ENCODE data around the gene ANAPC2.

ANAPC2 gene

DNA sequence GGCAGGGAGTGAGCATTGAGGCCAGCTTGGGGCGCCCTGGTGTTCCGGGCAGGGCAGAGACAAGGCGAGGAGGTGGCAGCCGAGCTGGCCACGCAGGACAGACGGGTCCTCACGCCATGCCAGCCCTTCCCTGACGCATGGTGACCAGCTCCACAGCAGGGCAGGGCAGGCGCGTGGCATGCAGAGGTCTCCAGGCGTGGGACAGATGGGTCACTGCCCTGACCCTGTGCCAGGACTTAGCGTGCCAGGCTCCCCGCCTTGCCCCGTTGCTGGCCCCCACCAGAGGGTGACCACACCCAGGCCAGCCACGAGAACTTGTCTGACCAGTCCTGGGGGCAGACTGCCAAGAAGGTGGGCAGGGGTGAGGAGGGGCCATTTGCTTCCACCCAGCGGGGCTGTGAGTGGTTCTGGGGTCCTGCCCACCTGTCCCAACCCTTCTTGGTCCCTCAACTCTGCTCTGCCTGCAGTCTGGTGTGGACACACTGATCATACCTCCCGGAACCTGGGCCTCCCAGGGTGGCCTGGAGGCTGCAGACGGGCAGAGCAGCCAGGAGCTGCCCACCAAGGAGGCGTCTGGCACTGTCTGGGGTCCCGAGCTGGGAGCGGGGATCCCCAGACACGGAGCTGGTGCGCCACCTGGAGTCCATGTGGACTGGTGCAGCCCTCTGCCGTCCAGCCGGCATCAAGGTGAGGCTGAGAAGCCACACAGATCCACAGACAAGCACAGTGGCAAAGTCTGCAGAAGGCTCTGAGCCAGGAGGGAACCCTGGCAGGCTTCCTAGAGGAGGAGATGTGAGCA is 38.9 kb upstream of the ANAPC2 start, which contains the start of gene RNF224:
Gene RNF224, plus strand, starts transcription at position 449 of the 799 bp plus-strand sequence. CDS start 834 bp downstream, outside the sequence.
- peak; percentile 35 for DNase-seq (ENCODE audit: low read depth)

GRCh38 chr9:137226338-137227053 is 38.1 kb upstream of the ANAPC2 start:
- DNase-seq (ENCODE audit: low read depth) = no peak

DNA sequence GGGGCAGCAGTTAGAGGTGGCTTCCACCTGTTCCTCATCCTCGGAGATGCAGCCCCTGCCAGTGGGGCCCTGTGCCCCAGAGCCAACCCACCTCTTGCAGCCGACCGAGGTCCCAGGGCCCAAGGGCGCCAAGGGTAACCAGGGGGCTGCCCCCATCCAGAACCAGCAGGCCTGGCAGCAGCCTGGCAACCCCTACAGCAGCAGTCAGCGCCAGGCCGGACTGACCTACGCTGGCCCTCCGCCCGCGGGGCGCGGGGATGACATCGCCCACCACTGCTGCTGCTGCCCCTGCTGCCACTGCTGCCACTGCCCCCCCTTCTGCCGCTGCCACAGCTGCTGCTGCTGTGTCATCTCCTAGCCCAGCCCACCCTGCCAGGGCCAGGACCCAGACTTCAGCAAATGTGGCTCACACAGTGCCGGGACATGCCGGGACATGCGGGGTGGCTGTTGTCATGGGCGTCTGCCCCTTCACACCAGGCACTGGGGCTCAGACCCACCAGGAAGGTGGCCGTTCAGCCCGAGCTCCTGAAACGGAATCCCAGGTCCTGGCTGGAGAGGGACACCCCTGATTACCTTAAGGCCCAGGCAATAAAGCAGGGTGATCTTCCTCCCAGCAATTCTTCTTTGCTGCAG is 37.5 kb upstream of the ANAPC2 start:
- no peak for DNase-seq (ENCODE audit: low read depth)

DNA sequence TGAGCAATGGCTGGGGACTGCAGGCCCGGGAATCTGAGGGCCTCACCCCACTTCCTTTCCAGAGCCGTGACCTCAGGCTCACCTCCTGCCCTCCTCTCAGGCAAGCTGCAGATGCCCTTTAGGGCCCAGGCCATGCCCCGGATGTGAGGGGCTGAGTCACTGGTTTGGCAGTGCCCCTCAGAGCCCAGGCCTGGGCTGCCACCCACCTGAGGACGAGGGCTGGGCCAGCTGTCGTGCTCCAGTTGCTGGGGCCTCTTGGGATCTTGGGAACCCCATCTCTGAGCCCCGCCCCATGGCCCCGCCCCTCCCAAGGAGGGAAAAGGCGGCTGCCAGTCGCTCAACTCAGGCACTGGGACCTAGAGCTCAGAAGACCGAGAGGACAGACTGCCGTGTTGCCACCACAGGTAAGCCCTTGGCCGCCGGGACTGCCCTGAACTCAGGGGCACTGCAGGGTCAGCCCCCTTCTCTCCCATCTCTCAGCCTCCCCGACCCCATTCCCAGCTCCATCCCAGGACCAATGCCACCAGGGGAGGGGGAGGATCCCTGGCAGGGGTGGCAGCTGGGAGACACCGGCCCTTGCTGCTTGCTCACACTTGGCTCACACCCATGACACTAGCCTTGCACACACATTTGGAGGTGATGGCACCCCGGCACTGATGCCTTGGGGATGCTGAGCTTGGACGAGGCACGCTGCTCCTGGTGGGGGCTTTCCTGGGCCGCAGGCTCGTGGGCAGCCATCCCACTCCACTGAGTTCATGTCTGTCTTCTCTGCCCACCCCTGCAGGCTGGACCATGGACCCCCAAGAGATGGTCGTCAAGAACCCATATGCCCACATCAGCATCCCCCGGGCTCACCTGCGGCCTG is 36.7 kb upstream of the ANAPC2 start, which contains the start of gene CYSRT1:
Gene CYSRT1, plus strand, starts transcription at position 345 of the 865 bp plus-strand sequence. Its CDS starts 448 bp downstream, at position 793.
- DNase-seq (ENCODE audit: low read depth) = no peak

DNA sequence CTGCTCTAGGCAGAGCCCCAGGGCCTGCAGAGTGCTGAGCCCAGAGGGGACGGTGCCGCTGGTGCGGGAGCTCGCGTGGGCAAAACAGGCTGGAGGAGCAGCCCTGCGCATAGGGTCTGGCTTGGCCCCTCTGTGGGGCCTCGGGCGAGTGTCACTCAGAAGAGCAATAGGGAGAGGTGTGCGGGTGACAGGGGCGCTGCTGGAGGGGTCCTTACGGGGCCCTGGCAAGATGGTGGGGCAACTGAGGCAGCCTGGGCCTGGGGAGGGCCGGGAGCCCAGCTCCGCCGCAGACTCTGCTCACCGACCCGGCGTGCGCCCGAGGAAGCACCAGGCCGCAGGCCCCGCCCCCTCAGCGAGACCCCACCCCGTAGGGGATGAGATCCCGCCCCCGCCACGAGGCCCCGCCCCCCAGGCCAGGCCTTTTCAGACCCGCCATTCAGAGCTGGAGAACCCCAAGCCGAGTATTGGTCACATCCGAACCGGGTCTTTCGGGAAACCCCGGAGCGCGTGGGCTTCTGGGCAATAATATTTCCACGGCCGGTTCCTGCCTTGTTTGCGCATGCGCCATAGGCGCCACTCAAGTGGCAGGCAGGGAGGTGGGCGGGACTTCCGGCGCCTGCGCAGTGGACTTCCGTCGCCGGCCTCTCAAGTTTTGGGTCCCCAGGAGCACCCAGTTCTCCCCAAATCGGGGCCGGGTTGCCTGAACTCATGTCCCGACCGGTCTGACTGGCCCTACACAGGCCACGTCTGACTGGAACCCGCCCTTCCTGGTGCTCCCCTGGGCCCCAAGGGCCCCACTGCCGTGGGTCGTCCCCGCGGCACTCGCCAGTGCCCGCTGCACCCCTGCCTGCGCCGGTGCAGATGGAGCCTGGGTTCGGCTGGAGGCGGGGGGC is 35.0 kb upstream of the ANAPC2 start:
- peak; percentile 98 for DNase-seq (ENCODE audit: low read depth)

- DNase-seq (ENCODE audit: low read depth) = no peak
Observed at GRCh38 chr9:137222190-137223077, 34.1 kb upstream of the ANAPC2 start, which contains the start of gene RNF208. TSS of gene RNF208 (minus strand) at chr9:137222240. CDS start at chr9:137221212, 1,028 bp downstream.

GRCh38 chr9:137221506-137222111 is 33.2 kb upstream of the ANAPC2 start:
- DNase-seq (ENCODE audit: low read depth) = no peak

- DNase-seq (ENCODE audit: low read depth) = no peak
Observed at GRCh38 chr9:137221095-137221505, 32.7 kb upstream of the ANAPC2 start.

GRCh38 chr9:137220317-137221094 is 32.1 kb upstream of the ANAPC2 start:
- DNase-seq (ENCODE audit: low read depth) = no peak

DNA sequence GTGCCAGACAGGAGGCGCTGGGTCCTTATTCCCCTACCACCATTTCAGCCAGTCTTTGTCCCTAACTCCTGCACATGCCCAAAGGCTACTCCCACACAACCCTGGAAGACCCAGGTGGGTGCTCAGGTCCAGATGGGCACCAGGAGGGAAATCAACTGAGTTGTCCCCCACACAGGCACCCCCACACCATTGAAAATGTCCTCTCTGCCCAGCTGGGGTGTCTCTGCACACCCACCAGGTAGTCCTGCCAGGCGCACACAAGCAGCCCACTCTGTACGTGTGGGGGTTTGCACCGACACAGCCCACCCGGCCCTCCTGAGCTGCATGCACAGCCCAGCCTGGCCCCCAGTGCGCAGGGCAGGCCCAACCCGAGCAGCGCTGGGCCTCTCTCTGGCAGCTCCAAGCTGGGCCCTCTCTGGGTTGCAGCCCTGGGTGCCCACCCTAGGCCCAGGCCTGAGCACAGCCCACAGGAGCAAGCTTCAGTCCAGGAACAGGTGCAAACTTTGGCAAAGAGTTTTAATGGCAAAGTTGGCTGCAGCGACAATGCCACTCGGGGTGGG is 31.5 kb upstream of the ANAPC2 start:
- no peak for DNase-seq (ENCODE audit: low read depth)

GRCh38 chr9:137218754-137219271 is 30.5 kb upstream of the ANAPC2 start:
- DNase-seq (ENCODE audit: low read depth) = no peak

DNA sequence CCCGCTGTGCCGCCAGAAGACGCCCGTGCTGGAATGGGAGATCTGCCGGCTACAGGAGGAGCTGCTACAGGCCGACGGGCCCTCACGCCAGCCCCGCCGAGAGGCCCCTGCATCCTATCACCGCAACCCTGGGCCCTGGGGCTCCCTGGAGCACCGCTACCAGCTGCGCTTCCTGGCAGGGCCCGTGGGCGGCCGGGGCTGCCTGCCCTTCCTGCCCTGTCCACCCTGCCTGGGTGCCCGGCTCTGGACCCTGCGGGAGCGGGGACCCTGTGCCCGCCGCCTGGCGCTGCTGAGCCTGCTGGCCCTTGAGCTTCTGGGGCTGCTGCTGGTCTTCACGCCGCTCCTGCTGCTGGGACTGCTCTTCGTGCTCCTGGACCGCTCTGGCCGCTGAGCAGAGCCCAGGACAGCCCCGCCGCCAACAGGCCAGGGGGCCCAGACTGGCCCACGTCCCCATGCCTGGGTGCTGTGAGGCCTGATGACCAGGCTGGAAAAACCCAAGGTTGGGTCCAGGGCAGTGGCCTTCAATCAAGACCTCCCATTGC is 29.9 kb upstream of the ANAPC2 start:
- DNase-seq (ENCODE audit: low read depth) = no peak

DNA sequence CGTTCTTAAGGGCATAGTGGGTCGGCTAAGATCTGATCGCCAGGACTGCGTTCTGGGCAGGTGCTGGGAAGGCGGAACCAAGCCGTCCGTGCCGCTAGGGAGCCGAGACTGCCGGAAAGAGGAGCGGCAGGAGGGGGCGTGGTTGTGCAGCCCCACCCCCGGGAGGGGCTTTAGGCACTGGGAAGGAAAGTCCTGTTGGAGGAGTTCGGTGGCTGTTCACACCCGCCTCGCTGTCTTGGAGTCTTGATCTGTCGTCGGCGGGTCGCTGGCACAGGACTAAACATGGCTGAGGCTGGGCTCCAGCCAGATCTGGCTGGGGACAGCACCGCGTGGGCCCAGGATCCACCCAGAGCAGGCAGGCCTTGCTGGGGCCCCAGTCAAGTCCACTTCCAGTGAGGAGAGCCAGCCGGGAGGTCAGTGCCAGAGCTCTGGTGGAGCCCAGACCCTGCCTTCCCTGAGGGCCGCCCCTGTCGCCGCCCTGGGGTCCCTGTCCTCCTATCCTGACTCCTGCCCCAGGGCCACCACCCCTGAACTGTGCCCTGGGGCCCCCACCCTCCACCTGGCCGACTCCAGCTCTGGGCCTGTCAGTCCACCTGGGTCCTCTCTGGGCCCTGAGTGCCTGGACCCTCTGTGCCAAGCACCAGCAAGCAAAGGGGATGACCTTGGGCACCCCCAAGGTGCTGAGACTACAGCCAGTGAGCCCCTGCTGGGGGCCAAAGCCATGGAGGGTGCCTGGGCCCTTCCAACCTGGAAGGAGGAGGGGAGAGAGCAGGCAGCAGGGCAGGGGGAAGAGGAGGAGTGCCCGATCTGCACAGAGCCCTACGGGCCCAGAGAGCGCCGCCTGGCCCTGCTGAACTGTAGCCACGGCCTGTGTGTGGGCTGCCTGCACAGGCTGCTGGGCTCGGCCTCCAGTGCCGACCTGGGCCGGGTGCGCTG is 29.2 kb upstream of the ANAPC2 start:
- DNase-seq (ENCODE audit: low read depth) = no peak

DNA sequence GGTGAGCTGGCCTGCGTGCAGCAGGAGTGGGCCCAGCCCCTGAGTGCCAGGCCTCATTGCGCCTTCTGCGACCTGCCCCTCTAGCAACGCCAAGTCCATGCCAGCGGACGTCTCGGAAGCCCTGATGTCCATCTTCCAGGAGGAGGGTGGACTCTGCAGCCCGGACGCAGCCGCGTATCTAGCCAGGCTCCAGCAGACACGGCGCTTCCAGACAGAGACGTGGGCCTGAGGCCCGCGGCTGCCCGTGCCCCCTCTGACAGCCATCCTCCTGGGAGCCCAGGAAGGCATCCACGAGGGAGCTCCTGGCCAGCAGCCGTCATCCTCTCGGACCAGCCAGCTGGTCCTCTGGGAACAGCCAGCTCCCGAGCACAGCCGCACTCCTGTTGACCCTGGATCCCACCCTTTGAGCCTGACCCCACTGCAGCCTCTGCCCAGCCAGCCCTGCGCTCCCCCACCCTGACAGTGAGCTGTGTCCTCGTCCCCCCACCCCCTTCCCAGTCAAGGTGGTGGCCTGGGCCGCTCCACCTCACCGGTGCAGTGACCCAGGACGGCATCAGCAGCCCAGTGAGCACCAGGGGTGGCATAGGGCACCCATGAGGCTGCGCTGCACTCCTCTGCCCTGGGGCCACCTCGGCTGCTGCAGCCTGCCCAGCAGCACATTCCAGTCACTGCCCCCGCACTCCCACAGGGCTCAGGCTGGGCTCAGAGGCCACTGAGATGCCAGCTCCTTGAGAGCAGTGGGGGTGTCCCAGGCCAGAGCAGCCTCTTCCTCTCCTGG is 28.0 kb upstream of the ANAPC2 start:
- DNase-seq (ENCODE audit: low read depth) = no peak

- no peak for DNase-seq (ENCODE audit: low read depth)
Observed at GRCh38 chr9:137215196-137215986, 27.0 kb upstream of the ANAPC2 start.

Measured in fibroblast of the conjunctiva (primary cell).